T-helper 2 cell treated with Interferon-gamma antibody and Interleukin-4, amounts not matched to agents 5 μg/mL and 100 μg/mL, for 36 hours (primary cell): ENCODE data around the gene DERA.
A peak's percentile ranks its signal among the peaks of the same experiment; 100 is the strongest.
"Not testable (repeated sequence)": the region's sequence is repeated elsewhere in the genome, so short reads cannot be mapped to it uniquely, and the experiment has no call there.

Source experiments
- DNase-seq: peaks from one replicate; pipeline ENCODE4 v3.0.0; 2021; ENCODE audit warnings: low spot score
- H3K27ac Mint-ChIP-seq: one replicate; pipeline ENCODE4 v1.8.0; 2021; ENCODE audit warnings: mild to moderate bottlenecking, mixed read lengths
- H3K27me3 Mint-ChIP-seq: one replicate; pipeline ENCODE4 v1.8.0; 2021; ENCODE audit warnings: low read depth, mixed read lengths
- H3K36me3 Mint-ChIP-seq: one replicate; pipeline ENCODE4 v1.8.0; 2021; ENCODE audit warnings: low read depth, mixed read lengths
- H3K4me1 Mint-ChIP-seq: one replicate; pipeline ENCODE4 v1.8.0; 2021; ENCODE audit warnings: low read depth, mixed read lengths
- H3K4me3 Mint-ChIP-seq: one replicate; pipeline ENCODE4 v1.8.0; 2022; ENCODE audit warnings: mild to moderate bottlenecking, moderate library complexity, mixed read lengths
- H3K9me3 Mint-ChIP-seq: one replicate; pipeline ENCODE4 v1.8.0; 2021; ENCODE audit warnings: mixed read lengths

The DERA gene

DNA sequence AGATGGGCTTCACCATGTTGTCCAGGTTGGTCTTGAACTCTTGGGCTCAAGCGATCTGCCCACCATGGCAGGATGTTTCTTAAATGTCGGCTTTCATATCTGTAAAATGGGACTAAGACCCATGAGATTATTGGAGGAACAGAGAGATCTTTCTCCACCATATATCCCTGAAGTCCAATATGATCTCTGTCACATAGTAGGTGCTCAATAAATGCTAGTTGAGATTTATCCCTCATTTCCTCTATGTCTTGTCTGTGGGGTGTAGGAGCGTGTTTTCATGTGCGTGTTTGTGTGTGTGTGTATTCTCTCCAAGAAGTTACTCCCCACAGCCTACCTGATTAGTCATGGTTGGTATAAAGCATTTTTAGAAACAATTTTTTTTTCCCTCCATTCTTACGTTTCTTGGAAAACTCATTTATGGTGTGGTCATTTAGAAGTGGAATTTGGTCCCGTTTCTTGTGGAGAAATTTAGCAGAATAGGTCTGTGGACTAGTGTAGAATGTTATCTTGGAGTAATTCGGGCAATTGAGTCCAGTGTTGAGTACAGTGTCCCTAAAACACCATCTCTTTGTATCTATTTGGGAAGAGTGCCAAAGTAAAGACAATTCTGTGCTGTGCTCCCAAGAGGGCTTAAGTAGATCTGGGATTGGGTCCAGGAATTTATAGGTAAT, 24.6 kb upstream of the DERA start:
- H3K4me3 Mint-ChIP-seq = no peak overlapping the region
- H3K36me3 Mint-ChIP-seq = peaks cover 40% of the 10 kb centered on the region
- no peaks in the 10 kb centered on the region for H3K9me3 Mint-ChIP-seq
- no peaks in the 10 kb centered on the region for H3K27me3 Mint-ChIP-seq
- H3K27ac Mint-ChIP-seq = no peak overlapping the region
- H3K4me1 Mint-ChIP-seq = peaks cover 45% of the 10 kb centered on the region
- no peak for DNase-seq

DNA sequence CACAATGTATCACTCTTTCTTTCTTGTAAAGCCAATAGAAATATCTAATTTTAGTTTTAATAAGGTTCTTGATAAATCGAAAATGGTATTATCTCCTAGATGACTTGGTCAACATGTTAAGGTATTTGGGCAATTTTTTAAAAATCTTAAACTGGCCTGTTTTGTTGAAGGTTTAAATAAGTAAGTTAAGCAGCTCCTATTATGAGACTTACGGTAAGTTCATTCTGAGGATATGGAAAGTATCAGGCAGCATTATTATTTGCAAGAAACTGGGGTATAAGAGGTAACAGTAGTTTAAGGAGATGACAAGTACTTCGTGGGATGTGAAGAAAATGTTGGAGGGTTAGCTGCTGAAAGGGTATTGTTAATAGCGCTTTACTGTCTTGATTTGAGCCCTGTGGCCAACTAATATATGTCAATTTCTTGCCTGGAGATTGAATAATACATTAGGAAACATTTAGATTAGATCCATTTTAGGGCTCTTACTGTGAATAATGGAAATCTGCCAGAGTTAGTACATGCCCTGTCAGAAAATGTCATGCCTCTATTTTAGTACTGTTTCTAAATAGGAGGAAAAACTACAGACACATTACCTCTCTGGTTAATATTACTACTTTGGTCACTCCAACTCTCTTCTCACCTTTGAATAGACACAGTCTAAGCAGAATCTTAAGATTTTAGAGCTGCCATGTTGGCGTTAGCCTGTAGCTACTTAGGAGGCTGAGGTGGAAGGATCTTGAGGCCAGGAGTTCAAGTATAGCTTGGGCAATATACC, 23.9 kb upstream of the DERA start:
- Mint-ChIP-seq H3K36me3 (peaks cover 42% of the 10 kb centered on the region), H3K27ac (no peak overlapping the region), H3K9me3 (no peaks in the 10 kb centered on the region), H3K4me3 (no peak overlapping the region), H3K27me3 (no peaks in the 10 kb centered on the region), H3K4me1 (peaks cover 42% of the 10 kb centered on the region)
- DNase-seq = no peak

DNA sequence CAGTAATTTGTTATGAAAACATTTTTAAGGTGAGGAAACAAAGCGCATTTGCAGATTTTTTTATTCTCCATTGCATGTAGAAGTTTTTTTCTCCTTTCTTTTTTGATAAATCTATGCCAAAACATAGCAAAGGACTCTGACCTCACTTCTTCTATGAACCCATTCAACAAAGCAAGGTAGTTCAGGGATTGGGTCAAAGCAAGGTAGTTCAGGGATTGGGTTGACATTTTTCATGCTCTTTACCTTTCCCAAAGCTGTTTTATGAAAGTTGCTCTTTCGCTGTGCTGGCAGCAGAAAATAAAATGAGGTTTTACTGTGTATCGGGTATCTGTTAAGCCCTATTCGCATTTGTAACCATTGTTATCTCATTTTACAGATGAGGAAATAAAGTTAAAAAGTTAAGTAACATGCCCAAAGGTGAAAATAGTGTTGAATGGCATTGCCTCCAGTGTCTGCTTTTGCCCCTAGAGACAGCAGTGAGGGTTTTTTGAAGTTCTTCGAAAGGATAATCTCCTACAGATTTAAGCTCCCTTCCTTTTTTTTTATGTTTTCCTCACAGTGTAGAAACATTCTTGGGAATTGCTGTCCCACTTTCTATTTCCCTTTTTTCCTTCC, 18.4 kb upstream of the DERA start:
- H3K4me3 Mint-ChIP-seq = no peak overlapping the region
- H3K27ac Mint-ChIP-seq = no peak overlapping the region
- no peaks in the 10 kb centered on the region for H3K9me3 Mint-ChIP-seq
- peaks cover 14% of the 10 kb centered on the region for H3K4me1 Mint-ChIP-seq
- H3K36me3 Mint-ChIP-seq = peaks cover 33% of the 10 kb centered on the region
- no peak for DNase-seq
- no peaks in the 10 kb centered on the region for H3K27me3 Mint-ChIP-seq

DNA sequence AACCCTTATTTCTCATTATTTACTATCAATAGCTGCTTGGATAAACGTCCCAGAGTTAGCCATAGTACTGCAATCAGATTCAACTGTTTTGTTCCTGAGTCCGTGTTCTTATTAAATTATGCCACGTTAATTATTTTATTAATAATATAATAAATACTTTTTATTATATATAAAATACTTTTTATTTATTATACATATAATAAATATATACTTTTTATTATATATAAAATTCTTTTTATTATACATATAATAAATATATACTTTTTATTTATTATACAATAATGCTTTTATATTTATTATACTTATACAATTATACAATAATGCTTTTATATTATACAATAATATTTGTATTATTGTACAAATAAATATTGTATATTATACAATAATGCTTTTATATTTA, 17.9 kb upstream of the DERA start:
- Mint-ChIP-seq H3K36me3 (peaks cover 36% of the 10 kb centered on the region), H3K4me1 (peaks cover 12% of the 10 kb centered on the region), H3K4me3 (no peak overlapping the region), H3K27ac (no peak overlapping the region), H3K27me3 (no peaks in the 10 kb centered on the region), H3K9me3 (no peaks in the 10 kb centered on the region)
- no peak for DNase-seq

DNA sequence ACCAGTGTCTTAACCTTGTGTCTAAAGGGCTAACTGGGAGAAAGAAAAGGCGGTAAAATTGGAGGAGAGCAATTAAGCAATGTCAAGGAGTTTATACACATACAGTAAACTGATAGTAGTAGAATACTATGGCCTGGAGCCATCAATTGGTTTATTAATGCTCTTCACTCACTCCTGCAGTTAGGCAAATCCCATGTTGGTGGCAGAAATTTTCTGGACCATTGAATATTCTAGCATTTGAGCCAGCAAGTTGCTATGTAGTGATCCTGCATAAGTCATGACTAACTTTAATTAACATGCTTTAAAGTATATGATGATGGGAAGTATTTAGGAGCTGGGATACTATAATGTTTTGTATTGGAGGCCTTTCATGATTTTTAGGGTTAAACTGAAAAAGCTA, 14.3 kb upstream of the DERA start:
- DNase-seq = no peak
- Mint-ChIP-seq H3K27me3 (no peaks in the 10 kb centered on the region), H3K4me1 (peaks cover 11% of the 10 kb centered on the region), H3K27ac (no peak overlapping the region), H3K36me3 (peaks cover 45% of the 10 kb centered on the region), H3K9me3 (no peaks in the 10 kb centered on the region), H3K4me3 (no peak overlapping the region)

DNA sequence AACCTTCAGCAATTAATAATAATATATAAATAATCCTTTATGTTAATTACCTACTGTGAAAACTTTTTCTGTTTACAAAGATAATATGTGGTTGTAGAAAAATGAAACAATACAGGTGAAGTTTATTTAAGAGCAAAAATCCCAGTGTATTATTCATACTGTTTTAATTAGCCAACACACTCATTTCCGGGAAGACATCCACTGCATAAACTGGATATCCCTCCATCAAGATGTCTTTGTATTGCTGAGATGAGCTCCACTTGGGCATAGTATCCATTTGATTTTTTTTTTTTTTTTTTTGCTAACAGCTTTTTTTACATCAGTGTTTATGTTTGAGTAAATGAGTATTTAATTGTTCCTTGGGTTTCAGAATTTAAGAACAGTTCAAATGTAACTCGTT, 13.7 kb upstream of the DERA start:
- Mint-ChIP-seq H3K36me3 (peaks cover 48% of the 10 kb centered on the region), H3K27me3 (no peaks in the 10 kb centered on the region), H3K4me1 (peaks cover 10% of the 10 kb centered on the region), H3K4me3 (no peak overlapping the region), H3K27ac (no peak overlapping the region), H3K9me3 (no peaks in the 10 kb centered on the region)
- no peak for DNase-seq

DNA sequence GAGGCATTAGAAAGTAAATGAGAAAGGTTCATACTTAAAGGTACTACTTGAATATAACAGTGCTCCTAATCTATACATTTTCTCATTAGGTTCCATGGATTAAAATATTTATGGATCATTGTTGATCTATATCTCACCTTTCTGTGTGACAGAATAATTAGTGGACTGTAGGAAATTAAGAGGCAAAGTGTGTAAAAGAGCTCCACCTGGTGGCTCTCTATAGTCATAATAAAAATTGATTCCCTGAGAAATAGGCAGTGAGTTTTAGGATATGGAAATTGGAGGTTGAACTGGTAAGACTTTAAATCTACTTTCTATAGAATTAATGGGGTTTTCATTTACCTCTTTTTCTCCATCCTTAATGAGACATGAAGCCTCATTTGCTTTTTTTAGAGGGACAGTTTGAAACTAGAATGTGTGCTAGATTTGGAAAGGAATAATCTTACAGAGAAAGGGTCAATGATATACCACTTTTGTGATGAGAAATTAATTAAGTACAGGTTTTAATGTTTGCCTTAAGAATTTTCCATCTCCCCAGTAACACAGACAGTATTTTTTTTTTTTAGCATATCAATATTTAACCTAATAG, 11.8 kb upstream of the DERA start:
- H3K4me1 Mint-ChIP-seq = peaks cover 10% of the 10 kb centered on the region
- H3K36me3 Mint-ChIP-seq = peaks cover 53% of the 10 kb centered on the region
- H3K4me3 Mint-ChIP-seq = no peak overlapping the region
- no peaks in the 10 kb centered on the region for H3K27me3 Mint-ChIP-seq
- no peaks in the 10 kb centered on the region for H3K9me3 Mint-ChIP-seq
- DNase-seq = no peak
- peak overlapping the region; percentile 42 for H3K27ac Mint-ChIP-seq

DNA sequence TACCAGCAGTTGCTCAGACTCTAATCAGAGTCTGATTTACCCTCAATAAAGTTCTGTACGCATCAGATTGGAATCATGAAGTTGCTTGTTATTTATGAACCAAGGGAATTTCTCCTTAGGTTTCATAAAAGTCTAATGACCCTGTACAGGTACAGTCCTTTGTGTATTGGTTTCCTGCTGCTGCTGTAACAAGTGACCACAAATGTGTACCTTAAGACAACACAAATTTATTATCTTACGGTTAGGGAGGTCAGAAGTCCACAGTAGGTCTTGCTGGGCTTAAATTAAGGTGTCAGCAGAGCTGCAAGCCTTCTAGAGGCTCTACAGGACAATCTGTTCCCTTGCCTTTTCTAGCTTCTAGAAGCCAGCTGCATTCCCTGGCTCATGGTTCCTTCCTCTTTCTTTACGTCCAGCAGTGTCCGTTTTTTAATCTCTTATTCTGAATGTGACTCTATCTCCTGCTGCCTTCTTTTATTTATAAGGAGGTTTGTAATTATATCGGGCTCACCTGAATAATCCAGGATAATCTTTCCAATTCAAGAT, 6.7 kb upstream of the DERA start:
- Mint-ChIP-seq H3K4me3 (no peak overlapping the region), H3K36me3 (peaks cover 34% of the 10 kb centered on the region), H3K27me3 (no peaks in the 10 kb centered on the region), H3K9me3 (no peaks in the 10 kb centered on the region), H3K27ac (no peak overlapping the region), H3K4me1 (peaks cover under 1% of the 10 kb centered on the region)
- no peak for DNase-seq

DNA sequence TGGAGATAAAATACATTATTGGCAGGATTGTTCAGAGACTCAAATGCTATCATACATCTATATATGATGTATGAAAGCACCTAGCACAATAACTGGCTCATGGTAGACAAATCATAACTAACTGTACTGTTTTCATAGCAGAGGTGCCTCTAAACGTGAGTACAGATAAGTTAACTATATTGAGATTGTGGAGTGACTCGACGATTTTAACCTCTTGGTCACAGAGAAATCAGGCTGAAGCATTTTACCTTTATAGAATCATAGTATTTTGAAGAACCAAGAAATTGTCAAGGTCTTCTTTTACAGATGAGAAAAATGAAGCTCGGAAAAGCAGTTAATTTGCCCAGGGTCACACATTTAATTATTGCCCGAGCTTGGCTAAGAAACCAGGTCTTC, 666 bp upstream of the DERA start:
- Mint-ChIP-seq H3K27ac (peak overlapping the region; percentile 59), H3K27me3 (no peaks in the 10 kb centered on the region), H3K4me3 (peak overlapping the region; percentile 81), H3K4me1 (peaks cover 15% of the 10 kb centered on the region), H3K9me3 (no peaks in the 10 kb centered on the region), H3K36me3 (peaks cover 1% of the 10 kb centered on the region)
- no peak for DNase-seq

DNA sequence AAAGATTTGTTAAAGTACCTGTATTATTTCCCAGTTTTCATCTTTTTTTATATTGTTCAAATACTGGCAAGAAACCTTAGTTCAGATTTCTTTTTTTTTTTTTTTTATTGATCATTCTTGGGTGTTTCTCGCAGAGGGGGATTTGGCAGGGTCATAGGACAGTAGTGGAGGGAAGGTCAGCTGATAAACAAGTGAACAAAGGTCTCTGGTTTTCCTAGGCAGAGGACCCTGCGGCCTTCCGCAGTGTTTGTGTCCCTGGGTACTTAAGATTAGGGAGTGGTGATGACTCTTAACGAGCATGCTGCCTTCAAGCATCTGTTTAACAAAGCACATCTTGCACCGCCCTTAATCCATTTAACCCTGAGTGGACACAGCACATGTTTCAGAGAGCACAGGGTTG, 799 bp downstream of the DERA start:
- Mint-ChIP-seq H3K27ac (peak overlapping the region; percentile 91), H3K4me3 (peak overlapping the region; percentile 93), H3K4me1 (peaks cover 15% of the 10 kb centered on the region)
- H3K36me3 Mint-ChIP-seq, H3K27me3 Mint-ChIP-seq, H3K9me3 Mint-ChIP-seq, DNase-seq: not testable (repeated sequence)

DNA sequence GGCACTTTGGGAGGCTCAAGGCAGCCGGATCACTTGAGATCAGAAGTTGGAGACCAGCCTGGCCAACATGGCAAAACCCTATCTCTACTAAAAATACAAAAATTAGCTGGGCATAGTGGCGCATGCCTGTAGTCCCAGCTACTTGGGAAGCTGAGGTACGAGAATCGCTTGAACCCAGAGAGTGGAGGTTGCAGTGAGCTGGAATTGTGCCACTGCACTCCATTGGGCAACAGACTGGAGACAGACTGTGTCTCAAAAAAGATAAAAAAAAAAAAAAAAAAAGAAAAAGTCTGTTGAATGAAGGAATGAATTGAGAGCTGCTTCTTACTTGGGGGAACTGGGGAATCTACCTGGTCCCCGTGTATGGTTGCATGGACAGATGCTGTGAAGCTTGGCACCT, 3.0 kb downstream of the DERA start:
- H3K27ac Mint-ChIP-seq, DNase-seq, H3K27me3 Mint-ChIP-seq, H3K4me3 Mint-ChIP-seq, H3K9me3 Mint-ChIP-seq, H3K36me3 Mint-ChIP-seq: not testable (repeated sequence)
- H3K4me1 Mint-ChIP-seq = peaks cover 15% of the 10 kb centered on the region

DNA sequence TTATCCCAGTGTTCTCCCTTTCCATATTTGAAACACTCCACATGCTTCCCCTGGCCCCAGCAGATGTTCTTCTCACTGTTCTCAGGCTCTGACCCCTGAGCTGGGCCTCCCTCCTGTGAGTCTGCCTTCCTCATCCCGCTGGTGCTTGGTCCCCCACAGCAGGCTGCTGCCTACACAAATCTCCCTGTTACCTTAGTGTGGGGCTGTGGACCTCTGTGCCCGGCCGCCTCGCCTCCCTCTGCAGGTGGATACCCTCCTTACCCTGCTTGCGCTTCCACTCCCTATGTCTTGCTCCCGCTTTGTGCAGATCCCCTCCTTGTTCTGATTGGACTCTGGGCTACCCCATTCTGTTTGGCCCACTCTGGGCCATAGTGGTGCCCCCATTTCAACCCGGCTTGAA, 6.9 kb downstream of the DERA start:
- no peaks in the 10 kb centered on the region for H3K4me1 Mint-ChIP-seq
- H3K9me3 Mint-ChIP-seq = no peaks in the 10 kb centered on the region
- H3K4me3 Mint-ChIP-seq = no peak overlapping the region
- H3K27ac Mint-ChIP-seq = no peak overlapping the region
- H3K36me3 Mint-ChIP-seq = no peaks in the 10 kb centered on the region
- H3K27me3 Mint-ChIP-seq = no peaks in the 10 kb centered on the region
- no peak for DNase-seq

DNA sequence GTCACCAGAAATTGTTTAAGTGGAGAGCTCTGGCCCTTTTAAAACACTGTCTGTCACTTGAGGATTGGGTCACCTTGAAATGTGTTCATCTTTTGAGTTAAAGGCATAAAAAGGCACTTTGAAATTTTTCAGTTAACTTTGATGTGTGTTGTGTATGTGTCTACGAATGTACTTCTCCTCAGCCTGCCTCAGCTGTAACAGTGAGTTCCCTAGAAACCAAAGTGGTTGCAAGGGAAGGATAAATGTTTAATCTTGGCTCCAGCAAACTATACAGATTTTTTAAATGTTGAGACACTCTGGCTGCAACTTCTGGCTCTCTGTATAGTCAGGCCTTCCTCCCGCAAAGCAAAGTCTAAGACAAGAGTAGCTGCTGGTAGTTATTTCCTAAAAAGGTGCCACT, 8.3 kb downstream of the DERA start:
- no peaks in the 10 kb centered on the region for H3K27me3 Mint-ChIP-seq
- H3K4me1 Mint-ChIP-seq = no peaks in the 10 kb centered on the region
- no peaks in the 10 kb centered on the region for H3K9me3 Mint-ChIP-seq
- no peak for DNase-seq
- H3K4me3 Mint-ChIP-seq = no peak overlapping the region
- H3K27ac Mint-ChIP-seq = no peak overlapping the region
- H3K36me3 Mint-ChIP-seq = no peaks in the 10 kb centered on the region

DNA sequence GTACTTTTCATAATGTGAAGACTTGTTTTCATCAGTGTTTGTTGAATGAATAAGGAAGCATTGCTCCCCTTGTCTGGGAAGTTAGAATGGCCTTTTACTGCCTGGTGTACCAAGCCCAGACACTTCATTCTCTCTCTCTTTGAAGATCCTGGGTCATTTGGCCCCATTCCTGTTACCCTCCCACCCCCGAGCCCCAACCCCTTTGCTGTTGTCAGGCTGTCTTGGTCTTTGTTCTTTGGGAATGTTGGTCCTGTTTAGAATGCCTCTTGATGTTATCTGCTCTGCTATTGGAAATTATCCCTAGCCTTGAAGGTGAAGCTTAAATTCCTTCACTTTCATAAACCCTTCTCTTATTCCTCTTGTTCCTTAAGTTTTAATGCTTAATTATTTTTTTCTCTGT, 13.8 kb downstream of the DERA start:
- Mint-ChIP-seq H3K36me3 (no peaks in the 10 kb centered on the region), H3K4me3 (no peak overlapping the region), H3K4me1 (no peaks in the 10 kb centered on the region), H3K27ac (no peak overlapping the region), H3K9me3 (no peaks in the 10 kb centered on the region), H3K27me3 (no peaks in the 10 kb centered on the region)
- DNase-seq = no peak
